Right atrium auricular region (tissue), 2 donors: ENCODE measurements around the gene PTPRA. TPM values are rescaled to one million over a fixed set of nuclear protein-coding genes. Genes with fewer than 3 reads are reported as not detected.

Experiments used
- DNase-seq: peaks from one replicate; pipeline ENCODE4 v3.0.0-alpha.2; 2019; ENCODE audit warnings: low spot score
- H3K27ac ChIP-seq, 2 donors: fragments of 200-600 bp; sonication (generic); 1 replicate in 1 of 2; 2 replicates in 1 of 2; pipeline ENCODE4 v1.5.1; 2016 to 2019
- H3K27me3 ChIP-seq, 2 donors: fragments of 200-600 bp; sonication (generic); one replicate each; pipeline versions ENCODE4 v1.5.1 to v1.6.0; 2017 to 2019
- H3K36me3 ChIP-seq: fragments of 200-600 bp; sonication (generic); one replicate; pipeline ENCODE4 v1.5.1; 2016
- H3K4me1 ChIP-seq, 2 donors: fragments of 200-600 bp; sonication (generic); one replicate each; pipeline versions ENCODE4 v1.5.1 to v1.6.0; 2017 to 2019
- H3K4me3 ChIP-seq, 2 donors: fragments of 200-600 bp; sonication (generic); 1 replicate in 1 of 2; 2 replicates in 1 of 2; pipeline ENCODE4 v1.5.1; 2017 to 2019; ENCODE audit warnings: mild to moderate bottlenecking in 1 of 2, moderate library complexity in 1 of 2
- H3K9me3 ChIP-seq, 2 donors: fragments of 200-600 bp; sonication (generic); one replicate each; pipeline ENCODE4 v1.5.1; 2019
- total RNA-seq, 2 donors: library from RNA; depleted of rRNA; stranded (reverse); fragments of >200 nt; gene quantifications; one replicate each; pipeline ENCODE4 v1.1.0, GENCODE V29; 2016
- TF ChIP-seq, protein P1 (sequence below), 2 donors: fragments of 200-600 bp; sonication (generic); IDR thresholded peaks; one replicate each; pipeline ENCODE4 v1.5.1; 2019; ENCODE audit warnings: antibody characterized with exemption in 2 of 2

The PTPRA gene
- total RNA-seq, 2 donors from 2014 or later = 32.8 to 46.0 TPM

DNA sequence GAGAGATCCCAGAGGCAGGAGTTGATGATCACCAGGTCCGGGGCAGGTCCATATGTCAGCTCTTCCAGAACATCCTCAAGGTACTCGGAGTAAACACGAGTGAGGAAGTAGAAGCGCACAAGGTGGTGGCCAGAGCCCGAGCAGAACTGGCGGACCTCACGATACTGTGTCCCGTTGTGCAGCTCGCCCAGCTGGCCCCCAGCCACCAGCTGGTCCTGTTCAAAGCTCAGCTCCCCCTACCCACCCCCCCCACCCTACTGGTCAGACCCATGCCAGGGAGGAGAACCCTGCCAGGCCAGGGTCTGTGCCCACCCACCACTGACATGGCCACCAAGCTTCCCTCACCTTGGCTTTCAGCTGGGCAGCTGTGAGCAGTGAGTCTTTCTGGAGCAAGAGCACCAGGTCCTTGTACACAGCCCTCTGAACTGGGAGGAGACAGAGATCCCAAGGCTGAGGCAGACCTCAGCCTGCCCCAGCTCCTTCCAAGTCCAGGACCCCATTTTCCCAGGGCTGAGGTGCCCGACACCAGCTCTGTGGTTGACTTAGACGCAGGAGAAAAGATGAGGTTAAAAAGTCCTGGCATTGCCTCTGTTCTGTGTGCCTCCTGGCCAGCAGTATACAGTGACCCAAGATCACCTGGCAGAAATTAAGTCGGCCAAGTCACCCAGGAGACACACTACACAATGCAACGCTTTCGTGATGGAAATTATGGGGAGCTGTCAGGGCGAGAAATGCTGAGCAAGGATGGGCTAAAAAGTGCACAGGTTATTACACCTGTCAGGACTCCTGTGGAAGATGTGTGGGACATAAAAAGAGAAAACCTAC is 34.2 kb upstream of the PTPRA start:
- H3K27me3 ChIP-seq = no peaks in the 10 kb centered on the region
- H3K9me3 ChIP-seq = no peaks in the 10 kb centered on the region
- no peak for DNase-seq
- H3K36me3 ChIP-seq = no peaks in the 10 kb centered on the region
- H3K27ac ChIP-seq = no peak overlapping the region
- TF ChIP-seq, protein P1, sequence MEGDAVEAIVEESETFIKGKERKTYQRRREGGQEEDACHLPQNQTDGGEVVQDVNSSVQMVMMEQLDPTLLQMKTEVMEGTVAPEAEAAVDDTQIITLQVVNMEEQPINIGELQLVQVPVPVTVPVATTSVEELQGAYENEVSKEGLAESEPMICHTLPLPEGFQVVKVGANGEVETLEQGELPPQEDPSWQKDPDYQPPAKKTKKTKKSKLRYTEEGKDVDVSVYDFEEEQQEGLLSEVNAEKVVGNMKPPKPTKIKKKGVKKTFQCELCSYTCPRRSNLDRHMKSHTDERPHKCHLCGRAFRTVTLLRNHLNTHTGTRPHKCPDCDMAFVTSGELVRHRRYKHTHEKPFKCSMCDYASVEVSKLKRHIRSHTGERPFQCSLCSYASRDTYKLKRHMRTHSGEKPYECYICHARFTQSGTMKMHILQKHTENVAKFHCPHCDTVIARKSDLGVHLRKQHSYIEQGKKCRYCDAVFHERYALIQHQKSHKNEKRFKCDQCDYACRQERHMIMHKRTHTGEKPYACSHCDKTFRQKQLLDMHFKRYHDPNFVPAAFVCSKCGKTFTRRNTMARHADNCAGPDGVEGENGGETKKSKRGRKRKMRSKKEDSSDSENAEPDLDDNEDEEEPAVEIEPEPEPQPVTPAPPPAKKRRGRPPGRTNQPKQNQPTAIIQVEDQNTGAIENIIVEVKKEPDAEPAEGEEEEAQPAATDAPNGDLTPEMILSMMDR (IDR thresholded peaks at IDR 0.05) = no peak
- H3K4me3 ChIP-seq = no peak overlapping the region
- H3K4me1 ChIP-seq = peaks cover 0 to 21% of the 10 kb centered on the region in 2 donors

DNA sequence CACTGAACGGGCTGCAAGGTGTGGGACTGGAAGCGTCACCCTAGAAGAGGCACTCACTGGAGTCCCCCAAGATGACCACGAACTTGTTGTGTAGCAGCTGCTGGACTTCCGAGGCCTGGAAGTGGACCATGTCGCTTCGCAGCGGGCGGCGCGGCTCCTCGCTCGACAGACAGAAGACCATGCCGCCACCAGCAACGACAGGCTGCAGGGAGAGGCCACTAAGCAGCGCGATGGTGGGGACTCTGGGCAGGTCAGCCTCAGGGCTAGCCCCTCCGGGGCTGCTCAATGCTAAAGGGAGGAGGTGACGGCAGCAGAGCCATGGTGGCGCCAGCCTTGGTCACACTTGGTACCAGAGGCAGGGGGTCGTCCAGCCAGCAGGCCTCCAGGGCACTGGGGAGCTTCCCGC is 33.5 kb upstream of the PTPRA start:
- TF ChIP-seq, protein P1 (IDR thresholded peaks at IDR 0.05) = no peak
- H3K27ac ChIP-seq = peak overlapping the region; percentile 89 to 92
- H3K9me3 ChIP-seq = no peaks in the 10 kb centered on the region
- no peak for DNase-seq
- peak overlapping the region; percentile 95 to 98 for H3K4me3 ChIP-seq
- no peaks in the 10 kb centered on the region for H3K36me3 ChIP-seq
- H3K27me3 ChIP-seq = no peaks in the 10 kb centered on the region
- peaks cover 0 to 21% of the 10 kb centered on the region in 2 donors for H3K4me1 ChIP-seq

DNA sequence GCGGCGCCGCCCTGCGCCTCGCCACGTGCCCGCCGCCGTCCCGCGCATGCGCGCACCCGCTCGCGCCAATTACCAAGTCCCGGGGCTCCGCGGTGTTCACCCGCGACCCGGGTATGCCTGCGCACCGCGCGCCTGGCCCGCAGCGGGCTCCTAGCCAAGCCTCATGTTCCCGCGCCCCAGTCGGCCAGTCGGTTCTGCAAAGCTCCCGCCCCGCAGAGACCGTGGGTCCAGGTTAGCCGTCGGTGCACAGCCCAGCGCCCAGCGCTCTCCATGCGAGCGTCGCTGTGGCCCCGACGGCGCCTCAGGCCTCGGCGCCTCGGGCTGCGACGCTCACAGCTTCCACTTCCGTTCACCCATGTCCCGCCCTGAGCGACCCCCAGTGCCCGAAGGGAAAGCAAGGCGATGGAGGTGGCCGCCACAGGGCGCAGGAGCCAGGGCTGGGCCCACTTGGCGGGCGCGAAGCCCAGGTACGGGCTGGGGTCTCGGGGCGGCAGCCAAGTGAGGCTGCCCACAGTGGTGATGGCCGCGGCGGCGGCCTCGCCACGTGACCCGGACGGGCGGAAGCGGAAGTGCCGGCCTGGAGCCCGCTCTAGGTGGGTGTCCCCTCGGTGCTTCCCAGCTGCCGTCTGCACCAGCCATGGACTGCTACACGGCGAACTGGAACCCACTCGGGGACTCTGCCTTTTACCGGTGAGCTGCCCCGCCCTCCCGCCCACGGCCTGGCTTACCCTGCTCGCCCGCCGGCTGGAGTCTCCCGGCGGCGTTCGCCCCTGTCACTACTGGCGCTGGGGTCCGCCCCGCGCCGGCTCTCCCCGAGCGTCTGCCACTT is 32.9 kb upstream of the PTPRA start, which contains the start of the genes PCED1A and VPS16:
Gene PCED1A, minus strand, starts transcription at position 518 of the 829 bp plus-strand sequence. CDS start 743 bp downstream, outside the sequence.
Gene VPS16, plus strand, starts transcription at position 608 of the 829 bp plus-strand sequence. Its CDS starts 30 bp downstream, at position 638.
- H3K9me3 ChIP-seq = no peaks in the 10 kb centered on the region
- DNase-seq = peak; percentile 85

DNA sequence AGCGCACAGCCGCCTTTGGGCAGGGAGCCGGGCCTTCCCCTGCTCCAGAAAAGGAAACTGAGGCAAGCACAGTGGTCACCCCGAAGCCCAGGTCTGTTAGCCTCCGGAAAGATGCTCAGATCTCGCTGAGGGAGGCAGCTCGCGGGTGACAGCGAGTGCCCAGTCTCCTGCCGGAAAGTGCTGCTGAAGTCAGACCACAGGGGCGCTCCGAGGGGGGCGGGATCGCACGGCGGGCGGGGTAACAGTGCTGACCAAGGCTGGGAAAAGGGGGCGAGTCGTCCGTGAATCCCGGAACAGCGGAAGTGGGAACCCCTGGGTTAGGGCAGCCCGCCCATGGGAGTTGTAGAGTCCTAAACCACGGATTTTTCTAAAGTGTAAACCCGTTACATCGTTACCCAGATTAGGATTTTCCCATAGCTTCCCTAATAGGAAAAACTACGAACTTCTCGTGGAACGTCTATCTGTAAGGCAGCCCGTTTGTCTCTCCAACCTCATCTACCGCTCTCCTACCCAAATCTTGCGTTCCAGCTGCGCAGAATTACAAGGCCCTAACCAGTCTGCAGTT is 32.2 kb upstream of the PTPRA start:
- Histone ChIP-seq H3K4me3 (peak overlapping the region; percentile 95 to 98), H3K9me3 (no peaks in the 10 kb centered on the region)
- DNase-seq = peak; percentile 80

More for the DNA sequence above, 32.9 kb upstream of the PTPRA start, which contains the start of the genes PCED1A and VPS16:
- peaks cover 0 to 21% of the 10 kb centered on the region in 2 donors for H3K4me1 ChIP-seq
- H3K27ac ChIP-seq = peak within 1 kb of the TSS; percentile 89 to 92
- no peaks in the 10 kb centered on the region for H3K36me3 ChIP-seq
- no peaks in the 10 kb centered on the region for H3K27me3 ChIP-seq
- H3K4me3 ChIP-seq = peak within 1 kb of the TSS; percentile 95 to 98
- TF ChIP-seq, protein P1 (IDR thresholded peaks at IDR 0.05) = no peak

DNA sequence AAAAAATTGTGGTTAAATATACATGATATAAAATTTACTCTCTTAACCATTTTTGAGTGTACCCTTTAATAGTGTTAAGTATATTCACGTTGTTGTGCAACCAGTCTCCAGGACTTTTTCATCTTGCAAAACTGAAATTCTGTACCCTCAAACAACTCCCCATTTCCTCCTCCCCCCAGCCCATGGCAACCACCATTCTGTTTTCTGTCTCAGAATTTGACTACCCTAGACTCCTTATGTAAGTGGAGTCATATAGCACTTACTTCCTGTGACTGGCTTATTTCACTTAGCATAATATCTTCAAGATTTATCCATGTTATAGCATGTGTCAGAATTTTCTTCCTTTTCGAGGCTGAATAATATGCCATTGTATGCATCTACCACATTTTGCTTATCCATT is 27.7 kb upstream of the PTPRA start:
- Histone ChIP-seq H3K4me1 (peaks cover 0 to 9% of the 10 kb centered on the region in 2 donors), H3K4me3 (no peak overlapping the region), H3K27me3 (no peaks in the 10 kb centered on the region), H3K36me3 (no peaks in the 10 kb centered on the region), H3K27ac (no peak overlapping the region), H3K9me3 (no peaks in the 10 kb centered on the region)
- DNase-seq = no peak
- TF ChIP-seq, protein P1 (IDR thresholded peaks at IDR 0.05) = no peak

More for the DNA sequence above, 32.2 kb upstream of the PTPRA start:
- peaks cover 0 to 21% of the 10 kb centered on the region in 2 donors for H3K4me1 ChIP-seq
- H3K27ac ChIP-seq = peak overlapping the region; percentile 89 to 92
- H3K36me3 ChIP-seq = no peaks in the 10 kb centered on the region
- H3K27me3 ChIP-seq = no peaks in the 10 kb centered on the region
- TF ChIP-seq, protein P1 (IDR thresholded peaks at IDR 0.05) = no peak
